ENCODE data around the gene SPPL3. TPM values are rescaled to one million over a fixed set of nuclear protein-coding genes. Genes with fewer than 3 reads are reported as not detected.
A peak's percentile ranks its signal among the peaks of the same experiment; 100 is the strongest.

Gene SPPL3
- total and polyA plus RNA-seq, 7 experiments from 2014 or later: 22.8 to 51.8 (median 47.5) TPM

GRCh38 chr12:120853188-120853587 lies 51.0 kb downstream of the SPPL3 start:
- peaks cover 12 to 33% of the 10 kb centered on the region in 2 donors for H3K4me1 ChIP-seq (ENCODE audit: control insufficient read depth in 2 of 2, insufficient read depth in 2 of 2, low read length in 2 of 2)
- DNase-seq: no peak
- peak overlapping the region in 1 of 9 donors; percentile 57 for H3K27ac Mint-ChIP-seq
- no peaks in the 10 kb centered on the region for H3K27me3 Mint-ChIP-seq
- ChIA-PET CTCF (no interaction called here), POLR2A (interaction anchor here (1.2 kb wide), 1 partner anchor 9 kb away, joined by 3 read pairs; no protein-coding TSS in a partner anchor)
- no peak overlapping the region for H3K27ac ChIP-seq (ENCODE audit: low read depth, low read length)
- no peaks in the 10 kb centered on the region for H3K36me3 ChIP-seq (ENCODE audit: control insufficient read depth in 2 of 3, insufficient read depth in 3 of 3, low read length in 3 of 3)
- H3K4me3 Mint-ChIP-seq: no peak overlapping the region
- ATAC-seq: no peak
- H3K4me1 Mint-ChIP-seq: peaks cover 49 to 91% (median 76%) of the 10 kb centered on the region in 7 donors
- no peaks in the 10 kb centered on the region for H3K9me3 ChIP-seq (ENCODE audit: control insufficient read depth in 2 of 3, low read length in 3 of 3)
- H3K27me3 ChIP-seq (ENCODE audit: control insufficient read depth in 2 of 2, insufficient read depth in 2 of 2, low read length in 2 of 2): no peaks in the 10 kb centered on the region
- peaks cover 0 to 6% (median 0%) of the 10 kb centered on the region in 11 donors for H3K9me3 Mint-ChIP-seq
- peaks cover 0 to 8% (median 5%) of the 10 kb centered on the region in 5 donors for H3K36me3 Mint-ChIP-seq
- H3K4me3 ChIP-seq (ENCODE audit: low read length): no peak overlapping the region
- intact Hi-C loops (cut with micrococcal nuclease): loop anchor here (10.0 kb wide), 2 partner anchors 208 to 242 kb away; partner anchors contain the start of gene CABP1 (in 1 of the 2)

- H3K36me3 ChIP-seq (ENCODE audit: control insufficient read depth in 2 of 3, insufficient read depth in 3 of 3, low read length in 3 of 3): no peaks in the 10 kb centered on the region
- ATAC-seq (no peak), DNase-seq (no peak)
- CTCF ChIA-PET: no interaction called here
- POLR2A ChIA-PET: interaction anchor here (0.6 kb wide), 1 partner anchor 9 kb away, joined by 3 read pairs; no protein-coding TSS in a partner anchor
- Mint-ChIP-seq H3K4me1 (peaks cover 44 to 90% (median 77%) of the 10 kb centered on the region in 7 donors), H3K27ac (peak overlapping the region in 1 of 9 donors; percentile 33), H3K9me3 (no peaks in the 10 kb centered on the region), H3K27me3 (no peaks in the 10 kb centered on the region), H3K36me3 (peaks cover 0 to 3% (median 0%) of the 10 kb centered on the region in 5 donors), H3K4me3 (peak overlapping the region in 2 of 10 donors; percentile 4 to 45)
- H3K27ac ChIP-seq (ENCODE audit: low read depth, low read length): no peak overlapping the region
- no peaks in the 10 kb centered on the region for H3K9me3 ChIP-seq (ENCODE audit: control insufficient read depth in 2 of 3, low read length in 3 of 3)
- H3K4me3 ChIP-seq (ENCODE audit: low read length): no peak overlapping the region
- H3K27me3 ChIP-seq (ENCODE audit: control insufficient read depth in 2 of 2, insufficient read depth in 2 of 2, low read length in 2 of 2): no peaks in the 10 kb centered on the region
- intact Hi-C loops (cut with micrococcal nuclease): loop anchor here (10.0 kb wide), 2 partner anchors 207 to 243 kb away; partner anchors contain the start of gene CABP1 (in 1 of the 2)
- H3K4me1 ChIP-seq (ENCODE audit: control insufficient read depth in 2 of 2, insufficient read depth in 2 of 2, low read length in 2 of 2): peaks cover 11 to 34% of the 10 kb centered on the region in 2 donors
Observed at GRCh38 chr12:120851944-120852343, 52.2 kb downstream of the SPPL3 start.

- no peak for DNase-seq
- Mint-ChIP-seq H3K4me3 (peak overlapping the region in 3 of 10 donors; percentile 4 to 45 (median 29)), H3K9me3 (no peaks in the 10 kb centered on the region), H3K4me1 (peaks cover 42 to 90% (median 77%) of the 10 kb centered on the region in 7 donors), H3K27me3 (no peaks in the 10 kb centered on the region), H3K36me3 (peaks cover 0 to 1% (median 0%) of the 10 kb centered on the region in 5 donors), H3K27ac (peak overlapping the region in 1 of 9 donors; percentile 59)
- Histone ChIP-seq H3K36me3 (ENCODE audit: control insufficient read depth in 2 of 3, insufficient read depth in 3 of 3, low read length in 3 of 3) (no peaks in the 10 kb centered on the region), H3K4me3 (ENCODE audit: low read length) (no peak overlapping the region), H3K9me3 (ENCODE audit: control insufficient read depth in 2 of 3, low read length in 3 of 3) (no peaks in the 10 kb centered on the region), H3K27ac (ENCODE audit: low read depth, low read length) (no peak overlapping the region), H3K4me1 (ENCODE audit: control insufficient read depth in 2 of 2, insufficient read depth in 2 of 2, low read length in 2 of 2) (peaks cover 7 to 29% of the 10 kb centered on the region in 2 donors), H3K27me3 (ENCODE audit: control insufficient read depth in 2 of 2, insufficient read depth in 2 of 2, low read length in 2 of 2) (no peaks in the 10 kb centered on the region)
- intact Hi-C loops (cut with micrococcal nuclease): loop anchor here (10.0 kb wide), 2 partner anchors 207 to 243 kb away; partner anchors contain the start of gene CABP1 (in 1 of the 2)
- CTCF ChIA-PET: no interaction called here
- POLR2A ChIA-PET: interaction anchor here (0.6 kb wide), 1 partner anchor 10 kb away, joined by 3 read pairs; no protein-coding TSS in a partner anchor
- no peak for ATAC-seq
Observed at GRCh38 chr12:120851444-120851843, 52.7 kb downstream of the SPPL3 start.

GRCh38 chr12:120849765-120850164 lies 54.4 kb downstream of the SPPL3 start:
- Histone ChIP-seq H3K4me3 (ENCODE audit: low read length) (no peak overlapping the region), H3K4me1 (ENCODE audit: control insufficient read depth in 2 of 2, insufficient read depth in 2 of 2, low read length in 2 of 2) (peaks cover 4 to 24% of the 10 kb centered on the region in 2 donors), H3K36me3 (ENCODE audit: control insufficient read depth in 2 of 3, insufficient read depth in 3 of 3, low read length in 3 of 3) (no peaks in the 10 kb centered on the region), H3K27me3 (ENCODE audit: control insufficient read depth in 2 of 2, insufficient read depth in 2 of 2, low read length in 2 of 2) (no peaks in the 10 kb centered on the region), H3K27ac (ENCODE audit: low read depth, low read length) (no peak overlapping the region), H3K9me3 (ENCODE audit: control insufficient read depth in 2 of 3, low read length in 3 of 3) (no peaks in the 10 kb centered on the region)
- CTCF ChIA-PET: no interaction called here
- no peak for DNase-seq
- Mint-ChIP-seq H3K36me3 (no peaks in the 10 kb centered on the region), H3K4me1 (peaks cover 35 to 84% (median 75%) of the 10 kb centered on the region in 7 donors), H3K27ac (peak overlapping the region in 1 of 9 donors; percentile 14), H3K9me3 (no peaks in the 10 kb centered on the region), H3K4me3 (no peak overlapping the region), H3K27me3 (no peaks in the 10 kb centered on the region)
- POLR2A ChIA-PET: no interaction called here
- no peak for ATAC-seq
- intact Hi-C loops (cut with micrococcal nuclease): loop anchor here (10.0 kb wide), 2 partner anchors 205 to 245 kb away; partner anchors contain the start of gene CABP1 (in 1 of the 2)

- Mint-ChIP-seq H3K4me3 (no peak overlapping the region), H3K9me3 (no peaks in the 10 kb centered on the region), H3K36me3 (peaks cover 0 to 3% (median 0%) of the 10 kb centered on the region in 5 donors), H3K4me1 (peaks cover 34 to 87% (median 76%) of the 10 kb centered on the region in 7 donors), H3K27ac (peak overlapping the region in 3 of 9 donors; percentile 4 to 59 (median 7)), H3K27me3 (no peaks in the 10 kb centered on the region)
- Histone ChIP-seq H3K4me1 (ENCODE audit: control insufficient read depth in 2 of 2, insufficient read depth in 2 of 2, low read length in 2 of 2) (peaks cover 0 to 16% of the 10 kb centered on the region in 2 donors), H3K9me3 (ENCODE audit: control insufficient read depth in 2 of 3, low read length in 3 of 3) (no peaks in the 10 kb centered on the region), H3K4me3 (ENCODE audit: low read length) (no peak overlapping the region), H3K27ac (ENCODE audit: low read depth, low read length) (no peak overlapping the region), H3K36me3 (ENCODE audit: control insufficient read depth in 2 of 3, insufficient read depth in 3 of 3, low read length in 3 of 3) (no peaks in the 10 kb centered on the region), H3K27me3 (ENCODE audit: control insufficient read depth in 2 of 2, insufficient read depth in 2 of 2, low read length in 2 of 2) (no peaks in the 10 kb centered on the region)
- intact Hi-C loops (cut with micrococcal nuclease): no loop called here
- ATAC-seq: peak; percentile 61
- ChIA-PET POLR2A (interaction anchor here (0.5 to 1.2 kb wide), 2 partner anchors 9 kb away, joined by 3 to 5 read pairs; no protein-coding TSS in a partner anchor), CTCF (interaction anchor here (0.7 kb wide), 1 partner anchor 9 kb away, joined by 4 read pairs; no protein-coding TSS in a partner anchor)
- DNase-seq: no peak
Observed at GRCh38 chr12:120847814-120848213, 56.3 kb downstream of the SPPL3 start.

- H3K36me3 Mint-ChIP-seq: peaks cover 0 to 3% (median 0%) of the 10 kb centered on the region in 5 donors
- no peak overlapping the region for H3K4me3 Mint-ChIP-seq
- no peaks in the 10 kb centered on the region for H3K9me3 ChIP-seq (ENCODE audit: control insufficient read depth in 2 of 3, low read length in 3 of 3)
- no peak overlapping the region for H3K4me3 ChIP-seq (ENCODE audit: low read length)
- H3K27me3 Mint-ChIP-seq: no peaks in the 10 kb centered on the region
- peaks cover 0 to 16% of the 10 kb centered on the region in 2 donors for H3K4me1 ChIP-seq (ENCODE audit: control insufficient read depth in 2 of 2, insufficient read depth in 2 of 2, low read length in 2 of 2)
- no peak for ATAC-seq
- intact Hi-C loops (cut with micrococcal nuclease): no loop called here
- H3K27ac Mint-ChIP-seq: peak overlapping the region in 2 of 9 donors; percentile 5 to 59
- no peaks in the 10 kb centered on the region for H3K27me3 ChIP-seq (ENCODE audit: control insufficient read depth in 2 of 2, insufficient read depth in 2 of 2, low read length in 2 of 2)
- CTCF ChIA-PET: interaction anchor here (0.7 kb wide), 1 partner anchor 10 kb away, joined by 4 read pairs; no protein-coding TSS in a partner anchor
- no peak for DNase-seq
- POLR2A ChIA-PET: interaction anchor here (1.2 kb wide), 1 partner anchor 10 kb away, joined by 5 read pairs; no protein-coding TSS in a partner anchor
- H3K27ac ChIP-seq (ENCODE audit: low read depth, low read length): no peak overlapping the region
- H3K36me3 ChIP-seq (ENCODE audit: control insufficient read depth in 2 of 3, insufficient read depth in 3 of 3, low read length in 3 of 3): no peaks in the 10 kb centered on the region
- H3K9me3 Mint-ChIP-seq: no peaks in the 10 kb centered on the region
- peaks cover 34 to 92% (median 78%) of the 10 kb centered on the region in 7 donors for H3K4me1 Mint-ChIP-seq
Observed at GRCh38 chr12:120847392-120847791, 56.8 kb downstream of the SPPL3 start.
